ENCODE measurements around the gene ATP2A3.

Gene ATP2A3

DNA sequence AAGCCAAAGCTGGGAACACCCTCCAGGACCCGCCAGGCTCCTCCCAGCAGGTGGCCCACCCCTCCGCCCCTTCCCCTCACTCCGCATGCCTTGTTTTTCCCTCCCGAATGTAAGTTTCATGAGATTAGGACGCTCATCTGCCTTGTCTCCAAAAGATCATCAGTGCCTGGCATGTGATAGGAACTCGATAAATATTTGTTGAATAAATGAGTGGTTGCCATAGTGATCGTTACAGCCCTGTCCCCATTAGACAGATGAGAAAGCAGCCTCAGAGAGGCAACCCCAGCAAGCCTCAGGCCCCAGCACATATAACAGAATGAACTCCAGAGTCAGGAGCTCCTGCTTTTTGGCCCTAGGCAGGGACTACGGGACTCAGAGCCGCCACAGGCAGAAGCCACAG lies 76.4 kb downstream of the ATP2A3 start:
- no peak for DNase-seq

DNA sequence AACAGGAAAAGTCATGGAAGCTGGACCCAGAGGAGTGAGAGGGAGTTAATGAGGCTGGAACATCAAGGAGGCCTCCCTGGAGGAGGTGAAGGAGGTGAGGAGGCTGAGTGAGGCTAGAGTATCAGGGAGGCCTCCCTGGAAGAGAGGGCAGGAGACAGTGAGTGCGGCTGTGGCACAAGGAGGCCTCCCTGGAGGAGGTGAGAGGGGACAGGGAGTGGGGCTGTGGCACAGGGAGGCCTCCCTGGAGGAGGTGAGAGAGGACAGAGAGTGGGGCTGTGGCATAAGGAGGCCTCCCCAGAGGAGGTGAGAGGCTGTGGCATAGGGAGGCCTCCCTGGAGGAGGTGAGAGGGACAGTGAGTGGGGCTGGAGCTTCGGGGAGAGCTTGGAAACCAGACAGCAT lies 76.8 kb downstream of the ATP2A3 start:
- DNase-seq, result no peak

DNA sequence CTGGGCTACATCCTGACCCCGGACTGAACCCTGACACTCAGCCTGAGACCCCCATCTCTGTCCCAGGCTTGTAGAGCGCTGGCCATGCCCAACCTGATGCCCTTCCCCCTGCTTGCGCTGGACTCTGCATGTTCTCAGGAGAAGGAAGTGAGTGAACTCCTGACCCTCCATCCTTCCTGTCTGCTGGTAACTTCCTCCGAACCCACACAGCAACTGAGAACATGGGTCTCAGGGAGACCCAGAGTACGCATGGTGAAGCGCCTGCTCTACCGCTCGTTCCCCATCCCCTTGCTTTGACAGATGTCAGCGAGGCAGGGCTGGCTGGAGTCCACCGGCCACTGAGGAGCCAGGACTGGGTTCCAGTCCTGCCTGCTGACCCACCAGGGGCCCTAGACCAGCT lies 77.5 kb downstream of the ATP2A3 start:
- no peak for DNase-seq

DNA sequence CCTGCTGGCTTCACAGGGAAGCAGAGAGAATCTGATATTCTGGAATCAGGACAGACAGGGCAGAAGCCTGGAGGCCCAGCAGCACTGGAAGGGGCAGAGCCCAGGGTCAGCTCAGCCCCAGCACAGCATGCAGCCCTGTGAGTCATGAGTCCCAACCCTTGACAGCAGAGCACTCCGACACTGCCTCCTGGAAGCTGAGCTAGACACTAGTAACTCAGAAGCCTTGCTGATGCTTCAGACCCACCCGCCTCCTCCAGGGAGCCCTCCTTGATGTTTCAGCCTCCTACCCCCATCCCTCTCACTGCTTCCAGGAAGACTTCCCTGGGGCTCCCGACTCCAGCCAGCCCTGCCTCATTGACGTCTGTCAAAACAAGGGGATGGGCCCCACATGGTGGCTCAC lies 78.3 kb downstream of the ATP2A3 start:
- no peak for DNase-seq

DNA sequence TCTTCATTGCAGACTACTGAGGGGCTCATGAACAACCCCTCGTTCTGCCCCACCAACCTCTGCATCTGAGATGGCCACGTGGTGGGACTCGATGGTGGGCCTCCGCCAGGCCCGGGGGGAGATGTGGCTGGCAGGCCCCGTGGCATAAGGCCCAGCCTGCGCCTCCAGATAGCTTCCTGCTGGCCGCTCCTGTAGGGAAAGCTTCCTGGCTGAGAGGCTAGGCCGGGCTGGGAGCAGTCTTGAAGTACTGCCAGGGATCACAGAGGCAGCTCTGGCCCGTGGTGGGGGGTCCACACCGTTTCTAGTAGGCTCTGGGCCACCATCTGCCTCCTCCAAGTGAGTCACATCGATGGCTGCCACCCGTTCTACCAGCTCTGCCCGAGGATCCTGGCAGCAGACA lies 79.0 kb downstream of the ATP2A3 start:
- no peak for DNase-seq

DNA sequence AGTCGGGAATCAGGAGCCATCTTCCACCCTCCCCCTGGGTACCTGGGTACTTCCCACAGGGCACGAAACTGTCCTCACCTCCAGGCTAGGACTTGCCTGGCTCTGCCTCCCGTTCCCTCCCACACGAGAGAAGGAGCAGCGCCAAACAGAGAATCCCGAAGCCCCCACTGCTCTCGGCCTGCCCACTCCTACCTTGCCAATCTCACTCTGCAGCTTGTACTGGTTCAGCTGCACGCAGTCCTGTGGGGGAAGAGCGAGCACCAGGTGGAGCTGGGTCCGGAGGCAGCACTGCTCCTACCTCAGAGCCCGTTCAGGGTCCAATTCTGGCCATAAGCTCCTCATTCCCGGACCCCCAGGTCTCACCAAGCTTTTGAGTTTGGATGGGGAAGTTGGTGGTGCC lies 80.0 kb downstream of the ATP2A3 start:
- no peak for DNase-seq

DNA sequence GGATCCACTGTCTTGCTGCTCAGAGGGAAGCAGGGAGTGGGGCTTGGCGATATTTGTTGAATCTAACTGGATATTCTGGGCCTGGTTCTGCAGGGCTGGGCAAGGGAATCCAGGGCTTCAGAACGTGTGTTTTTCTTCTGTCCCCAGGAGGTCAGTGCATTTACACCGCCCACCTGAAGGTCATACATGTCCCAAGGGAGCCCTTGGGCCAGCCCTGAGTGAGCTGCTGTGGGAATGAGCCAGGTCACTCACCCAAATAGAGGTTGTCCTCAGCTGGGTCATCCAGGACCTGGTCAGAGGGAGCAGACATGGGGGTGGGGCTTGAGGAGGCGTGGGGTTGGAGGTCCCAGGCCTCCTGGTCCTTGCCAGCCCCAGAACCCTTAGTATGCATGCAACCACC lies 82.0 kb downstream of the ATP2A3 start:
- DNase-seq, result no peak

DNA sequence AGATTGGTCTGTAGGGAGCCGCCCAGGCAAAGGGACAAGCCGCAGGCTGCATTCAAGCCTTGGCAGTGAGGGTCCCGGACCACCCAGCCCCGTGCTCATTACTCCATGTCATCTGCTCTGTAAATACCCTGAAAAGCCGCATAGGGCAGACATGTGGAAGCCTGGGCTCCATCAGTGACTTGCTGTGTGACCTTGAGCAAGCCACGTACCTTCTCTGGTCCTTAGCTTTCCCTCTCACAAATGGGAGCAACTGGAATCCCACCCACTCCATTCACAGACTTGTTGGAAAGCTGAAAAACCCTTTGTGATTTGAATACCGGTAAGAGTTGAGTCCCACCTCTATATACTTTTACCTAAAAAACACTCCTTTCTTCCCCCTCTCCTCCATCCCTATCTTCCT lies 83.3 kb downstream of the ATP2A3 start:
- DNase-seq, result no peak

DNA sequence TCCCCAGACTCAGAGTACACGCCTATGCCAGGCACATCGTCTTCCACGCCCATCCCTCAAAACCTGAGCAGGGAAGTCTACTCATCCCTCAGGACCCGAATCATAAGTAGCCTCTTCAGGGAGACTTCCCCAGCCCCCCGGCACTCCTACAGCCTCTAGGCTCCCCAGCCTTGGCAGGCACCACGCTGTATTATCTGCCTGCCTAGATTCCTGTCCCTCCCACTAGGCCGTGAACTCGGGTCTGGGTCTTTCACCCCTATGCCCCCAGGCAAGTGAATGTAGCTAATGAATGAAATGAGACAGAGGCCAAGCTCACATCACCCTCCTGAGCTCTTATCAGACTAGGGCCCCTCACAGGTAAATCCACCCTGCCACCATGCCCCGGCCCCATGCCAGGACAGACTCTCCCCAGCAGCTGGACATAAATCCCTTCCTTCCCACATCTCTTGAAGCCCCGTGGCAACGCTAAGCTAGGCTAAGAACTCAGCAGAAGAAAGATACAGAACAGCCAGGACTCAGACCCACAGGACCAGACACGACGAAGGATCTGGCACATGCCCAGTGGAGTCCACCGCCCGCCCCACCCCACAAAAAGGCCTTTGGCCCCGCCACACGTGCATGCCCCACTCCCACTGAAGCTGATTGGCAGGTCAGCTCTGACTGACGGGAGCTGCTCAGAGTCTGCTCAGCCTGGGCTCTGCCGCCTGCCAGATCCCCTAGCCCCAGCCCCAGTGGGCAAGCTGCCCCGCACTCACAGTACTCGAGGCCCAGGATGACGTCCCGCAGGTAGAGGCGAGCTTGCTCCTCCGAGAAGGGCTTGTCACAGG lies 84.4 kb downstream of the ATP2A3 start:
- no peak for DNase-seq

DNA sequence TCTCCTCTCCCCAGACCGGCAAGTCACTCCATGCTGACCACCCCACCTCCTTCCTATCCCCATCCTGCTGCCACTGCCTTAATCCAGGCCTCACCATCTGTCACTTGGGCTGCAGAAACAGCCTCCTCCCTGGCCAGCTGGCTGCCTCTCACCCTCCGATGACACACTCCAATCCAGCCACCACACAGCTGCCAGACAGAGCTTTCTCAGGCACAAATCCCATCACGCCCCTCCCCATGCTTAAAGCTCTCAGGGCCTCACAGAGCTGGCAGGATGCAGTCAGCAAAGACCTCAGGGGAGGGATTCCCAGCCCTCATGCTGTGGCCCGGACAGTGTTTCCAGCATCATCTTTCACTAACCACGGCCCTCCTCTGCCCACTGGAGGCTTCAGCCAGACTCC lies 85.1 kb downstream of the ATP2A3 start:
- no peak for DNase-seq

DNA sequence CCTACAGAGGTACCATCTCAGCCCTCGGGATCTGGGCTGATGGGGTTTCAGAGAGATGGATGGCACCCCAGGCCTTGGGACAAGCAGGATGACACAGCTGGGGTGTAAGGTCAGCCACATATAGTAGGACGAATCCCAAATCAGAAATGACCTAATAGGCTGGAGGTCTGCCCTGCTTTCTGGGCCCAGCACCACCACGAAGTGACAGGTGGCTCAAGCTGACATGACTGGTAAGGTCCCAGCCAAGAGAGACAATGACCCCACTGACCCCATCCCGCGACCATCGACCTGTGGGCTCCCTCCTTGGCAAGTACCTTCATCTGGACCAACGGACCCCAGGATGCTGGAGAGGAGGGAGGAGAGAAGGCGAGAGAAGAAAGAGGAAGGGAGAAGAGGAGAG lies 87.0 kb downstream of the ATP2A3 start:
- no peak for DNase-seq

DNA sequence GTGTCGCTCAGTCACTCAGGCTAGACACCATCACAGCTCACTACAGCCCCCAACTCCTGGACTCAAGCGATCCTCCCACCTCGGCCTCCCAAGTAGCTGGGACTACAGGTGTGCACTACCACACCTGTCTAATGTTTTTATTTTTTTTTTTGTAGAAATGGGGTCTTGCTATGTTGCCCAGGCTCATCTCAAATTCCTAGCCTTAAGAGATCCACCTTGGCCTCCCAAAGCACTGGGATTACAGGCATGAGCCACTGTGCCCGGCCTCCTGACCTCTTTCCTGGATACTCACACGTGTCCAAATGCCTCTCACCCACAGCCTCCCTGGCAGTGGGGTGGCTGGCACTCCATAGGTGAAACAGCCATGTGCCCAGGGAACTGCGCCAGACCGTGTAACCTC lies 88.9 kb downstream of the ATP2A3 start:
- DNase-seq, result no peak

Data from NCI-H146 (cell line).